AG09319 (cell line): Measurements from ENCODE around the gene POPDC2.

Experiments used
- DNase-seq: peaks from one replicate; pipeline ENCODE4 v3.0.0-alpha.2; 2010; ENCODE audit warnings: low read depth; ENCODE audit errors: extremely low read depth
- TF ChIP-seq, protein P1 (sequence below): IDR thresholded peaks from 2 replicates; pipeline ENCODE4 v1.5.1; 2011; ENCODE audit warnings: low read depth, mild to moderate bottlenecking, inconsistent platforms, low read length, moderate library complexity

Gene POPDC2

DNA sequence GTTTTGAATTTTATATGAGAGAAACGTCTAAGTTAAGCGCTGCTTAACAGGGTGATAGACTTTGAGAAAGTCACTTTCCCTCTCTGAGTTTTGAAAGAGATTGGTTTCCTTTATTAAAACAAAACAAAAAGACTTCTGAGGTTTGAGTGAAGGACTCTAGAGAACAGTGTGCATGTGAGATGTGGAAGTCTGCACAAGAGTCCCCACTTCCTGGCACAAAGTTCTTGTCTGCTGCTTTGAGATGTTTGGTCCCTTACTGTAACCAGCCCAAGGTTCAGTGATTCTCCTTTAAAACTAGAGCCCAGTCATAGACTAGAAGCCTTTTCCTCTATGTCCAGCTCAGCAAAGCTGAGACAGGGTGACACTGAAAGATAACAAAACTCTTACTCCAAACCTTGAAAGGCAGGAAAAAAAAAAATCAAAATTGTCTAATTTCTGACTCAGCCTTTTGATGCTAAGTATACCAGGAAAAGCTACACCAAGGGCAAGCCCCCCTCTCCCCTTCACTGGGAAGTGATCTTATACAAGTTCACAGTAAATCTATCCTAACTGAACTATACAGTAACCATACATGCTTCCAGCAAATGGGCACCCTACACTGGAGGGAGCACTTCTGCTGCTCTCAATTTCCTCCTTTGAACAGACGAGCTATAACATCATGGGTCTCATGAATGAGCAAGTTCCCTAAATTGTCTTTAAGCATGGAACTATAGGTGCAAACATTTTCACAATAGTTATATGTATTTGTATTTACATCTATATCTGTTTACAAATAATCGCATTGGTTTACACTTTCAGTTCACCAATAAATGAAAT lies 2.3 kb downstream of the POPDC2 start:
- TF ChIP-seq, protein P1, sequence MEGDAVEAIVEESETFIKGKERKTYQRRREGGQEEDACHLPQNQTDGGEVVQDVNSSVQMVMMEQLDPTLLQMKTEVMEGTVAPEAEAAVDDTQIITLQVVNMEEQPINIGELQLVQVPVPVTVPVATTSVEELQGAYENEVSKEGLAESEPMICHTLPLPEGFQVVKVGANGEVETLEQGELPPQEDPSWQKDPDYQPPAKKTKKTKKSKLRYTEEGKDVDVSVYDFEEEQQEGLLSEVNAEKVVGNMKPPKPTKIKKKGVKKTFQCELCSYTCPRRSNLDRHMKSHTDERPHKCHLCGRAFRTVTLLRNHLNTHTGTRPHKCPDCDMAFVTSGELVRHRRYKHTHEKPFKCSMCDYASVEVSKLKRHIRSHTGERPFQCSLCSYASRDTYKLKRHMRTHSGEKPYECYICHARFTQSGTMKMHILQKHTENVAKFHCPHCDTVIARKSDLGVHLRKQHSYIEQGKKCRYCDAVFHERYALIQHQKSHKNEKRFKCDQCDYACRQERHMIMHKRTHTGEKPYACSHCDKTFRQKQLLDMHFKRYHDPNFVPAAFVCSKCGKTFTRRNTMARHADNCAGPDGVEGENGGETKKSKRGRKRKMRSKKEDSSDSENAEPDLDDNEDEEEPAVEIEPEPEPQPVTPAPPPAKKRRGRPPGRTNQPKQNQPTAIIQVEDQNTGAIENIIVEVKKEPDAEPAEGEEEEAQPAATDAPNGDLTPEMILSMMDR, result no peak
- no peak for DNase-seq

DNA sequence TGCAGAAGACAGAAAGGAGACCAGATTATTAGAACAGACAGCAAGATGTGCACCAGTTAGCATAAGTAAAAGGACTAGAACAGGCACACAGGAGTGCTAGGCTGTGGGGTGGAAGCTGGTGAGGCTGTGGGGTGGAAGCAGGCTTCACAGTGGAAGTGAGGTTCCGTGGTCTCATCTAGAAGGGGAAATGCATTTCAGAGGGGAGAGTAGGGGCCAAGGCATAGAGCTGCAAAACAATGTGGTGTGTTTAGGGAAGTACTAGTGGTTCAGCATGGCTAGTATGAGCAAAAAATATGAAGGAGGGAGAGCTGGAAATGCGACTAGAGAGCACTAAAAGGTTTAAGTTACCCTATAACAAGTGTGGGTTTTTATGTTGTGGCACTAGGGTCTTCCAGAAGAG lies 6.5 kb downstream of the POPDC2 start:
- TF ChIP-seq, protein P1, result no peak
- DNase-seq, result no peak

DNA sequence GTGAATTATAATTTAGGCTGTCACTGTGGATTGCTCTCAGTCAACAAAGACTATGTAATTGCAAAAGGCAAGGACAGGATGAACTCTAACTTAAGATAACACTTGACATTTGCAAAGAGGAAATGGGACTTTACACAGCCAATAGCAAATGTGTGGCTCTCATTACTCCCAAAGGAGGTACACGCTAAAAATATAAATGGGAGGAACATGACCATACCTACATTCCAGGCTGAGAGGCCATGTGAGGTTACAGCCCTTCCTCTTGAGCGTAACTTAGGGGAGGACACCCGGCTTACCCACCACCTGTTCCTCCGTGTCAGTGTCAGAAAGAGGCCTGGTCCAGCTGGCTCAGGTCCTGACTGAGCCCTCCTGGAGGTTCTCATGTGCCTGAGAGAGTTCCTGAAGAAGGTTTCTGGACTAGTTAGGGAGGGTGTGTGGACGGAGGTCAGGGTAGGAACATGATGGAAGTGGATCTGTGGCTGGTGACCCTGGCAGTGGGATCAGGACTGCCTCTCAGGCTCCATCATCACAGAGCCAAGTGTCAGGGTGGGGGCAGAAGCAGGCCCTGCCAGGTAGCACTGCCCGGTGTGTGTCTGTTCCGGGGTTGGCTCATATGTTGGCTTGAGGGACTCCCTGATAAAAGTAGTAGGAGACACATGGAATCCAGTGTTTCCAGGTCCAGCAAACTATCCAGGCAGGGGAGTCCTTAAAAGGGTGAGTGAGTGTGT lies 7.9 kb downstream of the POPDC2 start:
- no peak for DNase-seq
- TF ChIP-seq, protein P1, result no peak

DNA sequence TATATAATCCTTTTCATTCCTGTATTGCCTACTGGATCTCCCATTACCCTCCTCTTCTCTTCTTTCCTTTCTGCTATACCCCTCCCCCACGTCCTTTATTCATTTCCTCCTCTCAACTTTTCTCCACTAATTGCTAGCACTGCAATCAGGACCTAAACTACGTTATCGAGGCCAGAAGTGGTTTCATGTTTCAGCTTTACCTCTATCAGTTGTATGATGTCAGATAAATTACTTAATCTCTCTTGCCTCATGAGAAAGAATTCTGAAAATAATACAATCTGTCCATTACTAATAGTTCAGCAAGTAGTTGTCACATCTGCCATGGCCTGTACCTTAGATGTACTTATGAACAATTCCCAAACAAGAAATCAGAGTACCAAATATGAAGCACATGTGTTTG lies 10.6 kb downstream of the POPDC2 start:
- TF ChIP-seq, protein P1, result no peak
- no peak for DNase-seq

DNA sequence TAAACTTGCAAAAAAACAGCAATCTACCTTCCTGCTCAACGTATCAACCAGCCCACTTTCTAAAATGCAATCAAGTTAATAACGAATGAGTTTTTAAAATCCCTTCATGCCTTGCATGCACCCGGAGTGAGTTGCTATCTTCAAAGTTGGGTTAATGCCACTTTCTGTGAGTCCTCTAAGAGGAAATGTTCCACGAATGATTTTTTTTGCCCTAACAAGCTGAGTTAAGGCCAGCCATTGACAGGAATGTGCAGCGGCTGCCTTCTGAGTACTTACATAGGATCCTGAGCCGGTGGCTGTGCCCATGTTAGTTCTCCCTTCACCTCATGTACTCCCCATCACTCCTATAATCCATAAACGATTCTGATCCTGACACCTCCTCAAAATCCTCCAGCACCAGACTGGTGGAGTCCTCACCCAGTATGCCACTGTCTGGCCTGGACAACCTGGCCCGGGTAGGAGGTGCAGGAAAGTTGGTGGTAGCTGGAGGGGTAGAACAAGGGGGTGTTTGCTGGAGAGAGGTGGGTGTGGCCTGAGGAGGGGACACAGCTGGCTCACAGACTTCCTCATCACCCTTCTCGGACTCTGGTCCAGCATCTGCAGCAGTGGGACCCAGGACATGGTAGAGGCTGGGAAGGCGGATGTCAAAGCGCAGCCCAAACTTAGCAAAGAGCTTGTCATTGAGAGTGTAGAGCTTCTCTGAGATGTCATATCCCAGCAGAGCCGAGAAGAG lies 12.4 kb downstream of the POPDC2 start:
- DNase-seq, result no peak
- TF ChIP-seq, protein P1, result no peak

DNA sequence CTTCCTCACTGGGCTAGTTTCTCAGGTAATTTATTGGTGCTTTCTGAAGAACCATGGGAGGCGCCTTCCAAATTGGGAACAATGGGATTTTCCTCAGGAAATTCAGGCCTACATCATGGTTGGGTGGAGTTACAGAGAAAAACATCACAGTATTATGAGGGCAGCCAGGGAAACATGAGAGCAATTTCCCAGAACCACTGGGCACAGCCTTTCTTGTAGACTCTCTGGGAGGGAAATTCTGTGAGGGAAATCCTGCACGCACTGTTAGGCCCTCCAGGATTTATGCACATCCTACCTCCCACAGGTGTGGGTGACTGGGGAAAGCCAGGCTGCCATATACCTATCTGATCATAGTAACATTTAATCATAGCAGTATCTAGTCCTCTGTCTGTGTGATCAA lies 13.2 kb downstream of the POPDC2 start:
- DNase-seq, result no peak
- TF ChIP-seq, protein P1, result no peak
